ENCODE results near the gene S100A1.

The S100A1 gene

DNA sequence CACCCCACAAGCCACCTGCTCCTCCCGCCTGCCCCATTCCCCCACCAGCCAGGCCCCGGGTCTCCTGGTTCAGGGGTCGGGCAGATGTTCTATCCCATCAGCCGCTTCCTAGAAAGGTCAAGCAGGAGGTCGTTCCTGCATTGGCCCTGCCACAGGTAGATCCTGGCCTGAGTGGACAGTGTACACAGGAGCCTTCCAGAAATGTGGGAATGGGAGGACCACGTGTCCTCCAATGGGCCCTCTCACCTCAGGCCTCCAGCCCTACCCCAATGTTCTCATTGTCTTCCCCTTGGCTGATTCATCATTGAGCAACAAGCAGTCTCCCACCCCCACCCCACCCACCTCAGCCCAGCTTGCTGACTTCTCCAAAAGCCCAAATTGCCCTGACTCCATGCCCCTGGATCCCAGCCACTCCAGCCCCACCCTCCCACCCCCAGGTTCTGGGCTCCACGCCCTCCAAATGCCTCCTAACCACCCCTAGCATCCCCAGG, 17.4 kb upstream of the S100A1 start:
- DNase-seq, result peak; percentile 62 to 78

DNA sequence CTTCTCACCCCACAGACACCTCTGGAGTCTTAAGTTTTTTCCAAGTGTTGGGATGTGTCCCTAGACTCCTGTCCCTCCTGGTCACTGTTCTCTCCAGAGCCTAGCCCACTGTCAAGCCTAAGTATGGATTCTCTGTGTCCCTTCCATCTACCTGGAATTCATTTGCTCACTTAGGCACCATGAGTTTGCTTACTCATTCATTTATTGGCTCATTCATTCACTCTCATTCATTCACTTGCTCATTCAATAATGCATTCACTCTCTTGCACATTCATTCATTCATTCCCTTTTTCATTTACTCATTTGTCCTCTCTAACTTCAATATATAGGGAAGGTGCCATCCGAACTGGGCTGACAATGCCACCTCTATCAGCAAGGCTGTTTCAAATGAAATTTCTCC, 16.9 kb upstream of the S100A1 start:
- DNase-seq, result no peak

DNA sequence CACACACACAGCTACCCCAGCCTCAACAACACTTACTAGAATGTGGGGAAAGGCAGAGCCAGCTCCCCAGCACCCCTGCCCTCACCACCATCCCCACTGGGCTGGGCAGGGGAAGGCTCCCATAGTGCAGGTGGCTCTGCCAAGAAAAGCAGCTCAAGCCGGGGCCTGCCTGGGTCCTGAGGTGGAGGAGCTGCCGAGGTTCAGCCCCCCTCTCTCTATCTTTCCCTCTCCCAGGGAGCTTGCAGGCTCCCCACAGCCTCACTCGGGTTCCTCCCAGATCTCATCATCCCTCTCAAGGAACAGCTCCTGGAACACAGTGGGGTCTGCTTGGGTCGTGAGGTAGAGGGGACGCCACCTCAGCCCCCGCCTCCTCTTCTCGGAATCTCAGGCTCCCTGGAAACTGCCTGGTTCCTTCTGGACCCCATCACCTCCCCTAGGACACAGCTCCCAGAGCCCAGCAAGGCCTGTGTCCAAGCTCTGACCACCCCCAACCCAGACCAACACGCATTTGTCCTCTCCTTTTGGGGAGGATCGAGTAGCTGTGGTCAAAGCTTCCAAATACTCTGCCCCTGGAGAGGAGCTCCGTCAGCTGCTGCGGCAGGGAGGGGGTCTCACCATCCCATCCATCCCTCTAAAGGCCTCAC, 16.0 kb upstream of the S100A1 start:
- no peak for DNase-seq

DNA sequence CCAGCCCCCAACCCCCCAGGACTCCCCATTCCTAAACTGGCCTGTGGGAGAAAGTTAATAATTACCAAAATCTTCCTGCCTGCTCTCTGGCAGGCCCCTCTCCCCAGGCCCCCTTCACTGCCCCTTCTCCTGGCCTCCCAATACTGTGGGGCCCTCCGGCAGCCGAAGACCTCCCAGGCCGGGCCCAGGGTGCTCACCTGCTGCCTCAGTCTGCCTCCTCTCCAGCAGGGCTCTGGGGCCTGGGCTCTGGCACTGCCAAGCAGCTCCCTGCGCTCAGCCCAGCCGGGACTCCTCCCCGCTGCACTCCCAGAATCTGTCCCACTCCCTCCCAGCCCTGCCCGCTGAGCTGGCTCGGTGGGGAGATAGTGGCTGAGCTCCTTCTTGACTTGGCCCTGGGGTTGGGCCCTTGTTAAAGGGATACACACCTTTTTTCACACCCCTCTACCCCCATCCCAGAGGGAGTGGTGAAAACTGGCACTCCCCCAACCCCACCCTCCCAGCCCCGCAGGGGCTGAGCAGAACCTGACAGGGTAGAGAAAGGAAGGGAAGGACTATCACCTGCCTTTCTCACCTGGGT, 15.4 kb upstream of the S100A1 start, which contains the start of gene S100A16:
Gene S100A16 (minus strand): TSS at position 383 of the 577 bp plus-strand sequence. CDS start 4,986 bp downstream, outside the sequence.
- no peak for DNase-seq

DNA sequence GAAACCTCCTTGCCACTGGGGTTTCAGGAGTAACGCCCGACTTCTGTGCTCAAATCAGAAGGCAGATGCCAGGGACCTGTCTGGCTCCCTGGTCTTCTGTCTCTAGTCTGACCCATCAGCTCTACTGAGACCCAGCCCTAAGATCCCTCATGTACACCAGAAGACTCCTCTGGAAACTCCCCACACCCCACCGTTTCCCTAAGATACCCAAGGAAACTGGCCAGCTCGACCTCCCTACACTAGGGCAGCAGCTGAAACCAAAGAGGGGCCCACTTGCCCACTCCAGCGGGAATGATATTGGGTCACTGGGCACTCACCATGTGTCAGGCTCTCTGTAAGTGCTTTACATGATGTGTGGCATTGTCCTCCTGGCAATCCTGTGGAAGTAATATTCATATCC, 14.8 kb upstream of the S100A1 start:
- DNase-seq, result no peak

DNA sequence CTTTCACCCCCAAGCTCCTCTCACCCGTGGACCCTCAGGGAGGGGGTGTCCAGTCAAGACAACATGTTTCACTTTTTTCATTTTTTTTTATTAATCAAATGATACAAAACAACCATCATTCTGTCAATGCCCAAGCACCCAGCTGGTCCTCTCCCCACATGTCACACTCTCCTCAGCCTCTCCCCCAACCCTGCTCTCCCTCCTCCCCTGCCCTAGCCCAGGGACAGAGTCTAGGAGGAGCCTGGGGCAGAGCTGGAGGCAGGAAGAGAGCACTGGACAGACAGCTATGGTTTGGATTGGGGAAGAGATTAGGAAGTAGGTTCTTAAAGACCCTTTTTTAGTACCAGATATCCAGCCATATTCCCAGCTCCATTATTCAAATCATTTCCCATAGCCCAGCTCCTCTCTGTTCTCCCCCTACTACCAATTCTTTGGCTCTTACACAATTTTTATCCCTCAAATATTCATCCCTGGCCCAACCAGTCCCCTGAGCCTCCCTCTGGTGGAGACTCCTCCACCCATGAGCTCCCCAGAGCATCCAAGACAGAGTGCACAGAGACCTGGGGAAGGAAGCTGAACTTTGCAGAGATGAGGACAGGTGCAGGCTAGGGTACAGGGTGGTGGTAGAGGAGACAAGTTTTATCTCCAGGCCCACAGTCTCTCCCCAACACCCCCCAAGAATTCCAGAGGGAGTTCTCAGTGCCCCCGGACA, 13.9 kb upstream of the S100A1 start:
- DNase-seq, result no peak

DNA sequence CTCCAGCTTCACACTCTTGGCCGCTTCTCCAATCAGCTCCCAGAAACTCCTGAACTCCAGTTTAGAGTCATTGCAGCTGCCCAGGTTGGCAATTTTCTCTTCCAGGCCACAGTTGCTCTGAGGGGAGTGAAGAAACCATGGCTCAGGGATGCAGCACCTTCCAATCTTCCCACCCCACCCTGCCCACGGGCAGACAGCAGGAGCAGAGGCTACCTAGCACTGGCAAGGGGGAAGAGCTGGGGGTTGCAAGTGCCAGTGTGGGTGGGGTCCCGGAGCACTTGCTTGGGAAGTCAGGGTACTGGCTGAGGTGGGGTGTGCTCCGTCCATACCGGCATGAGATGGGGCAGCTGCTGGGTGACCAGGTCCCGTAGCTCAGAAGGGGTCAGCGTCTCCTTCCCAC, 13.3 kb upstream of the S100A1 start:
- no peak for DNase-seq

DNA sequence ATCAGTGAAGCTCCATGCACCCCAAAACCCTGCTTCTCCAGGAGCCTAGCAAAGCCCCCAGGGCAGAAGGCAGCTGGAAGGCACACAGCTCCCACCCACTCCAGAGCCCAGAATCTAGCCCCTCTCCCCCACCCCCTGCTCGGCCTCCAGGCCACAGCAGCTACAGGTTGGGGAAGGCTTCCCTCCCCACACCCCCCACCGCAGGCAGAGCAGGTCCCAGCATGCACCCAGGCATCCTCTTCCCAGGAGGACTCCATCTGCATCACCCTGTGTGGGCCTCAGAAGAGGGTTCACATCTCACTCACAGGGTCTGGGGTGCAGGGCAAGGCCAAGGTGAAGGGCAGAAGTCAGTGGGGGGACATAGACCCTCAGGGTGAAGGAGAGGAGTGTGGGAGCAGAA, 12.8 kb upstream of the S100A1 start:
- no peak for DNase-seq

DNA sequence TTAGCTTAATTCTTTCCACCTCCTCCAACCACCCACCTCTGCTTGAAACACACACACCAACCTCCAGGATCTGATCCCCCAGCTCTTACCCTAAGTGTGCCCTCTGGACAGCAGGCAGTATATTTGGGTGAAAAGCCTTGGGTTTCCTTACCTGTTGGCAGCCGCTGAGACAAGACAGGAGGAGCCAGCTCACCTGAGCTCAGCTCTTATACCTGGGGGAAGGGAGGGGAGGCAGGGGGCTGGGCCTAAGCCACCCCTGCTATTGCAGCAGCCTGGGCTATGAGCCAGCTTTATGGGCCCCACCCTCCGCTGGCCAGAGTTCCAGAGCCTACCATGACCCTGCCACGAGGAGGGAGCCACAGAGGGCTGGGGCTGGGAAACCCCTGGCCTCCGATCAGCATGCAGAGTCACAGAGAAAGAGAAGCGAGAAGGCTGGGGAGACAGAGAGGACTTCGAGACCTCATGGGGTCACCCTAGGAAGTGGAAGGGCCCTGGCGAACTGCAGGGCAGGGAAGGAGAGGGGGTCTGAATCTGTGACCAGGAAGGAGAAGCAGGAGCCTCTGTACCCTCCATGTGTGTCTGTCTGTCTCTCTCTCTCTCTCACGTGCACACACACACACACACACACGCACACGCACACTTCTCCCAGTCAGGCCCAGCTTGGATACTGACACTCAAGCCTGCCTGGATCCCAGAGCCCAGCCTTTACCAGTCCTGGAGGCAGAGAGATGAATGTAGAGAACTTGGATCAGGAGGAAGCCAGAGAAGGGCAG, 11.9 kb upstream of the S100A1 start, which contains the start of gene S100A14:
Gene S100A14 (minus strand): TSS at position 182 of the 773 bp plus-strand sequence. CDS start 467 bp downstream, outside the sequence.
- peak in 1 of 2 donors; percentile 20 for DNase-seq

DNA sequence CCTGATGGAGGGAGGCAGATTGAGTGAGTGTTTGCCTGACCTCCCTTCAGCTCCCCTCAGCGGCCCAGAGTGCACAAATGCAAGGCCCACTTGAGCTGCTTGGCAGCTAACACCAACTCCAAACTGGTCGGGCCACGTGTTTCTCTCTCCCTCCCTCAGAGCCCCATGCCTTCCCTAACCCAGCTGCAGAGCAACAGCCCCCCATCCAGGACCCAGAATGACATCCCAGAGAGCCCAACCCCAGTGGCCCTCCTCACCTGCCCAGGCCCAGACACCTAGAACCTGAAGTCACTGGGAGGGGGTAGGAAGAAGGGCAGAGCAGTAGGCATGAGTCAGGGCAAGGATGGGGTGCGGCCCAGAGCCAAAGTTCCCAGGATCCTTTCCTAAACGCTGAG, 11.3 kb upstream of the S100A1 start:
- no peak for DNase-seq

DNA sequence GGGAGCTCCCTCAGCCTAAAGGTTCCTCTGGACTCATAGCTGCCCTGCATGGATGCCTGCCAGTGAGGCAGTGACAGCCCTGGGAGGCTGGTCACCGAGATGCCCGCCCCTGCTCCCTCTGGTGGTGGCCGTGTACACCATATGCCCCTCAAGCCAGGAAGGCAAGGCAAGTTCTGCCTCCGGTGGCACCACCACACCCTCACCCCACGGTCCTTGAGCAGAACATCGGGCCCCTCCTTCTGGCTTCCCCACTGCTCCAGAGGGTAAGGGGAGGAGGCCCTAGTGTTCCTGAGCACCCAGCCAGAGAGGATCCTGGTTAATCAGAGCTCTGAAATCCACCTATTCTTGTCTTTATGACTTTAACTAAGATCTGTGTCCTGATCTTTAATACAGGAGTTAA, 10.6 kb upstream of the S100A1 start:
- peak; percentile 48 to 74 for DNase-seq

DNA sequence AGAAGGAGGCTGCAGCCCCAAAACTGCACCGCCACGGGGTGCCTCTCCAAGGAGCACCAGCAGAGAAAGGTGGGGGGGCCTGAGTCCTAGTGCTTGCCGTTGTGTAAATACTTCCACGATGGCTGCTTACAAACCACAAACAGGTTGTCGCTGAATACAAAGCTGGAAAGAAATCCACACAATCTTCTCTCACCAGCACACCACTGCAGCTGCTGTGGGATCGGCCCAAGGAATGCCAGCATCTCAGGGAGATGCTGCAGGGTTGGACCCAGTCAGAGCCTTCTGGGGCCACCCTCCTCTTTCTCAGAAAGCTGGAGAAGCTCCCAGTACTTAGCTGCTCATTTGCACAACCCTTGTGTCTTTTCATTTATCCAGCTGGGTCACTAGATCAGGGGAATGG, 9.1 kb upstream of the S100A1 start:
- DNase-seq, result no peak

DNA sequence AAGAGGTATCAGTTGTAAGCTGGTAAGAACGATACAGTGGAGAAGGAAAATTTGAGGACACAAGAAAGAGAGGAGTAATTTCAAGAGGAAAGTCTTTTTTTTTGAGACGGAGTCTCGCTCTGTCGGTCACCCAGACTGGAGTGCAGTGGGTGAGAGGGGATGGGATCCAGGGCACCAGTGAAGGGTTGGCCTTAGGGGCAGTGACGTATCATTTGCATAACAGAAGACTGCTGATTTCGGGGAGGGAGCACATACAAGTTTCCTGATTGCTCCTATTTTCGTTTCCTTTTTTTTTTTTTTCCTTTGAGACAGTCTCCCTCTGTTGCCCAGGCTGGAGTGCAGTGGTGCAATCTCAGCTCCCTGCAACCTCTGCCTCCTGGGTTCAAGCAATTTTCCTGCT, 5.1 kb upstream of the S100A1 start:
- DNase-seq, result peak; percentile 71 to 79

DNA sequence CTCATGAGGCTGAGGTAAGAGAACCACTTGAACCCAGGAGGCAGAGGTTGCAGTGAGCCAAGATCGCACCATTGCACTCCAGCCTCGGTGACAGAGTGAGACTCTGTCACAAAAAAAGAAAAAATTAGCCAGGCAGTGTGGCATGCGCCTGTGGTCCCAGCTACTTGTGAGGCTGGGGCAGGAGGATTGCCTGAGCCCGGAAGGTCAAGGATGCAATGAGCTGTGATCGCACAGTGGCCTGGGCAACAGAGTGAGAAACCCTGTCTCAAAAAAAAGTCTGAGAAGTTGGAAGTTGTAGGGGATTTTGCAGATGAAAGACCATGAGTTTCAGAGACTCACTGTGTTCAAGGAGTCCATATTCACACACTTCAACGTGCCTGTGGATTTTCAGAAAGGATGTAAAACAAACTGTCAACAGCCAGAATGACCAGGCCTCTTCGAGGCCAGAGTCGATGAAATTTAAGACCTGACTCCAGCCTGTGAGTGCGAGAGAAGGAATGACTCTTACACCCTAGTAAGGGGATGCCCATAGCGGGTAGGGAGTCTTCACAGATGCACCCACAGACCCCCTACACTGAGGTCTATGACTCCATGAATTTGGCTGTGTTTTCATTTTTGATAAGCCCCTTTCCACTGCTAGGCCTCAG, 3.1 kb upstream of the S100A1 start:
- DNase-seq, result no peak

DNA sequence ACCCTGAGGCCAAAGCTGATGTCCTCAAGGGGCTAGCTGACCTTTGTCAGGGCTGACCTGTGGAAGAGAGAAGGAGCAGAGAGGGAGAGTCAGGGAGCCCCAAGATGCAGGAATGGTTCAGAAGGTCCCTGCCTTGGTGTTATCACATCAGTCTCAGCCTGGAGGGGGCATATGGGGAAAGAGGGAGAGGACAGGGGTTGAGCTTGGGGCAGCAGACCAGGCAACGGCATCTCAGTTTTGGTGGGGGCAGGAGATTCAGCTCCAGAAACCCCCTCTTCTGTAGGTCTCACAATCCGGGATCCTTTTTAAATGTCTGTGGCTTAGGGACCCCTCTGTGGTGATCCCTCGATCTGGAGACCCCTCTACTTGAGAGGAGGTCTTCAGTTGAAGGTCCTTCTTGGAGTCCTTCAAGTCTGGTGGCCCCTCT, 1.7 kb upstream of the S100A1 start:
- no peak for DNase-seq

DNA sequence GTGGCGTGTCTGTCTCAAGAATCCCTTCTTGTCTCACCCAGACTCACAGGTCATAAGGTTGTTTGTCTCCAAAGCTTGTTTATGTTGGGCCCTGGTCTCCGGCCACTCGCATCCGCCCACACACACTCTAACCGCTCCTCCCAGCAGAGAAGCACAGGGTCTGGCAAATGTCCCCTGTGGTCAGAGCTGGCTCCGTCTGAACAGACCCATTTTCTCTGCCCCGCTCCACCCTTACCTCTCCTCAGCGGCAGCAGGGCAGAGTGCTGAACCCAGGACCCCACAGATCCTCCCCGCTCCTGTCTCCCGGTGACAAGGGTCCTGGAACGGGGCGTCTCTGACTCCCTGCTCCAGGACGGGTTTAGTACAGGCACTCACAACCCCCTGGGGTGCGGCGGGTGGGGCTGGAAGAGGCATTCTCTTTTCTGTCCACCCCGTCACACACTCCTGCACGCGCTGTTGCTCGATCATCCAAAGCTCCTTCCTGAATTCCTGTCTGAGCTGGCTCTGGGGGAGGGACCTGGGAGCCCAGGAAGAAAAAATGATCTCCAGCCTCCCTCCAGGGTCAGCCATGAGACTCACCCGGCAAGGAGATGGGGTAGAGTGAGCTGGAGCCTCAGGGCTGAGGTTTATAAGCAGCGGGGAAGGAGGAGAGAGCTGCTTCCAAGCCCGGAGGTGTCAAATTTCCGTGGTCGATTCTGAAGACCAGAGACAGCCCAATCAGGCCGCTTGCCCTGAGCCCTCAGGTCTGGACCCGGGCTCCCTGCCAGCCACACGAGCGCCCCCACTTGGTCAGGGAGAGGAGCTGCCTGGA, 1.1 kb upstream of the S100A1 start, which contains the start of gene S100A13:
Gene S100A13 (minus strand): TSS at position 602 of the 811 bp plus-strand sequence. CDS start 1,033 bp downstream, outside the sequence.
- DNase-seq, result no peak

DNA sequence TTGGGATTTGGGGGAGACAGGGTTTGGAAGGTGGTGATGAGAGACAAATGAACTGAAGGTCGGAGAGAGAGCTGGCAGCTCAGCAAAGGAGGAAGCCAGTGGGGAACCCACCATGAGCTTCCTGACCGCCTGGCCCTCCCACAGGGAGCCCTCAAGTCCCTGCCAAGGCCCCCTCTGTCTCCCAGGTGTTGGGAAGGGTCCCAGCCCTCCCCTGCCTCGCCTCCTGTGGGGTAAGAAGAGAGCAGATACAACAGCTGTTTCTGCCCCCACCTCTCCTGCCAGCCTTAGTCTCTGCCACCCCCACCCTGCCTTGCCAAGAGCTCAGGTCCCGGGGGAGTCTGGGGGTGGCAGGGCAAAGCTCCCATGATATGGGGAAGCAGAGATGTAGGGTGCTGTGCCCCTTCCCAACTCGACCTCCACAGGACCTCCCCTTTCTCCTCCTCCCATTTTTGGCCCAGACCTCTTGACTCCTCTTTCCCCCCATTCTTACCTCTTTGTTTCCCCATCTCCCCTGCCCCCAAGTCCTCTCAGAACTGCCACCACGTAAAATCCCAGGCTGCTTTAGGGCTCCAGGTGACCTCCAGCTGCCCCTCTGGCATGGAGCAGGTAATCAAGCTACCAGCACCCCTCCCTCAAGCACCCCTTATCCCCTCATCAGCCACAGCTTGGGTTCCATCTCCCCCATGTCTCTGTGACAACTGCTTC, 556 bp downstream of the S100A1 start:
- DNase-seq, result no peak

DNA sequence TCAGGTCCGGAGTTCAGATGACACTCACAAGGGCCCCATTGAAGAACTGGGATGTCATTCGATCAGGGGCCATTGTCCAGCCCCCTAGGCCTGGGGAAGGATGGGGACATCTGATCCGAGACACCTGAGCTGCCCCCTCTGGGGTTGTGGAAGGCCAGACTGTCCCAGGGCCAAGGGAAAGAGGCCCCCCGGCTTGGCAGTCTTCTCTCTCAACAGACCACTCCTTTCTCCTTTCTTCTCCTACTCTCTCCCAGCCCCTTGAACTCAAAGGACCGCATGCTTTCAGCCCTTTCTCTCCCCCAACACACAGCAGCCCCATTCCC, 1.1 kb downstream of the S100A1 start:
- no peak for DNase-seq

DNA sequence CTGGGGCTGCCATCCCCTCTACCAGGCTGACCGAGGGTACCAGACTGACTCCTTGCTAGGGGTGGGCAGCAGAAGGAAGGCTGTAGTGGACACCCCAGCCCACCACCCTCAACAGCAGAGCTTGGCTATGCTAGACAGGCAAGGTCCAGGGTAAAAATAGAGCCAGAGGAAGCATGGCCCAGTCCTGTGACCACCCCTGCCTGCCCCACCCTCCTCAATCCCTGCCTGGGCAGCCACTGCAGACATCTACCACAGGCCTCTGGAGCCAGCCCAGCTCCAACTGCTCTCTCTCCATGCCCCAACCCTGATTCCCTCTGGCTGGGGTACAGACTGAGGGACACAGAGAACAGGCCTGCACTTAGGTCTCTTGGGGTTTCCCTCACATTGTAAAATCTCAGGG, 1.7 kb downstream of the S100A1 start:
- no peak for DNase-seq

DNA sequence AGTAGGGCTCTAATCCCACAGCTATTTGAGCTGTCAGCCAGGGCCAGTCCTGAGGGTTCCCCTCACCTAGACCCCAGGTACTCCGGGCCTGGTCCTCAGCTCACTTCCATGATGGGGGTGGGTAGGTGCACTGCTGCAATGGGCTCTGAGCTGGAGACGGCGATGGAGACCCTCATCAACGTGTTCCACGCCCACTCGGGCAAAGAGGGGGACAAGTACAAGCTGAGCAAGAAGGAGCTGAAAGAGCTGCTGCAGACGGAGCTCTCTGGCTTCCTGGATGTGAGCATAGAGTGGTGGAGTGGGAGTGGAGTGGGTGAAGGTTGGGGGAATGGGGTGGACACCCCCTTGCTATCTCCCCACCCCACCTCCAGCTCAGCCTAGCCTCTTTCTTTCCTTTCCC, 2.1 kb downstream of the S100A1 start:
- no peak for DNase-seq
